22Rv1 (cell line): ENCODE results near the gene KLF6.

ENCODE experiments used
- H3K27ac ChIP-seq: fragments of 450-650 bp; 2 replicates; pipeline ENCODE4 v1.5.1; 2017
- CTCF ChIP-seq: fragments of 450-650 bp; IDR thresholded peaks from 2 replicates; pipeline ENCODE4 v1.5.1; 2017; ENCODE audit warnings: mild to moderate bottlenecking
- ZFX ChIP-seq: fragments of 450-650 bp; IDR thresholded peaks from 2 replicates; pipeline ENCODE4 v1.6.1; 2017; ENCODE audit warnings: antibody characterized with exemption, borderline replicate concordance

Gene KLF6

GRCh38 chr10:3745521-3745920 lies 39.5 kb downstream of the KLF6 start:
- H3K27ac ChIP-seq: no peak overlapping the region
- TF ChIP-seq ZFX (no peak), CTCF (no peak)

- no peak overlapping the region for H3K27ac ChIP-seq
- TF ChIP-seq CTCF (no peak), ZFX (no peak)
These were observed 43.1 kb downstream of the KLF6 start for GRCh38 chr10:3741688-3742461.

GRCh38 chr10:3740157-3740871 lies 44.7 kb downstream of the KLF6 start:
- TF ChIP-seq CTCF: no peak
- H3K27ac ChIP-seq: no peak overlapping the region

- H3K27ac ChIP-seq: no peak overlapping the region
- TF ChIP-seq ZFX: no peak
- no peak for TF ChIP-seq CTCF
These were observed 46.1 kb downstream of the KLF6 start for GRCh38 chr10:3738855-3739350.

- TF ChIP-seq ZFX (no peak), CTCF (no peak)
These were observed 47.1 kb downstream of the KLF6 start for GRCh38 chr10:3737864-3738263.

GRCh38 chr10:3735175-3735574 lies 49.8 kb downstream of the KLF6 start:
- no peak overlapping the region for H3K27ac ChIP-seq

More at GRCh38 chr10:3737864-3738263, 47.1 kb downstream of the KLF6 start:
- no peak overlapping the region for H3K27ac ChIP-seq

More at GRCh38 chr10:3735175-3735574, 49.8 kb downstream of the KLF6 start:
- TF ChIP-seq ZFX (no peak), CTCF (no peak)
